CD14-positive monocyte (primary cell): ENCODE results near the gene SPTBN1. TPM values are rescaled to one million over a fixed set of nuclear protein-coding genes. Genes with fewer than 3 reads are reported as not detected.

Experiments
- DNase-seq, 3 donors: peaks; one replicate each; pipeline ENCODE4 v3.0.0-alpha.2; 2011 to 2022
- H2AFZ ChIP-seq: 2 replicates; pipeline ENCODE4 v1.6.0; 2012; ENCODE audit warnings: mild to moderate bottlenecking, low read depth, low read length, inconsistent platforms; ENCODE audit not compliant: insufficient read depth, poor library complexity, severe bottlenecking
- H3K27ac ChIP-seq, 2 donors: 1 replicate in 1 of 2; 2 replicates in 1 of 2; pipeline ENCODE4 v1.5.1; 2012 to 2013; ENCODE audit warnings: low read length in 2 of 2, control low read depth in 1 of 2, inconsistent platforms in 1 of 2, low read depth in 1 of 2, mild to moderate bottlenecking in 1 of 2
- H3K27me3 ChIP-seq, 2 donors: one replicate each; pipeline versions ENCODE4 v1.6.0 to v1.6.1; 2011 to 2013; ENCODE audit warnings: low read length in 2 of 2; ENCODE audit not compliant: control insufficient read depth in 2 of 2, insufficient read depth in 2 of 2
- H3K36me3 ChIP-seq, 2 donors: replicated peaks in 1 of 2; 1 replicate in 1 of 2; 2 replicates in 1 of 2; pipeline versions ENCODE4 v1.5.1 to v1.6.1; 2012 to 2013; ENCODE audit warnings: low read length in 2 of 2, control low read depth in 1 of 2, inconsistent platforms in 1 of 2, mild to moderate bottlenecking in 1 of 2; ENCODE audit not compliant: insufficient read depth in 2 of 2, control insufficient read depth in 1 of 2
- H3K4me1 ChIP-seq, 2 donors: 1 replicate in 1 of 2; 2 replicates in 1 of 2; pipeline versions ENCODE4 v1.5.1 to v1.6.1; 2012 to 2013; ENCODE audit warnings: low read length in 2 of 2, control low read depth in 1 of 2, inconsistent platforms in 1 of 2, mild to moderate bottlenecking in 1 of 2, moderate library complexity in 1 of 2; ENCODE audit not compliant: insufficient read depth in 2 of 2, control insufficient read depth in 1 of 2
- H3K4me2 ChIP-seq: replicated peaks from 2 replicates; pipeline ENCODE3; 2012; ENCODE audit warnings: low read length, moderate library complexity, mild to moderate bottlenecking; ENCODE audit not compliant: poor library complexity, severe bottlenecking; ENCODE audit errors: extremely low read depth
- H3K4me3 ChIP-seq, 3 experiments: fragments of 200-600 bp in 1 of 3; sonication (generic) in 1 of 3; replicated peaks in 1 of 3; 1 replicate in 2 of 3; 2 replicates in 1 of 3; pipeline ENCODE4 v1.5.1; 2011 to 2013; ENCODE audit warnings: low read length in 3 of 3, mild to moderate bottlenecking in 3 of 3, control low read depth in 2 of 3, low read depth in 2 of 3, inconsistent platforms in 1 of 3, moderate library complexity in 1 of 3
- H3K79me2 ChIP-seq: 2 replicates; pipeline ENCODE4 v1.6.0; 2012; ENCODE audit warnings: mild to moderate bottlenecking, control low read depth, inconsistent platforms, low read length, moderate library complexity; ENCODE audit not compliant: insufficient read depth
- H3K9ac ChIP-seq: 2 replicates; pipeline ENCODE4 v1.6.0; 2017; ENCODE audit warnings: low read length, mild to moderate bottlenecking; ENCODE audit not compliant: insufficient read depth, poor library complexity, severe bottlenecking
- H3K9me3 ChIP-seq, 2 donors: replicated peaks in 1 of 2; 1 replicate in 1 of 2; 2 replicates in 1 of 2; pipeline versions ENCODE4 v1.5.1 to v1.6.1; 2012 to 2013; ENCODE audit warnings: low read length in 2 of 2, control low read depth in 1 of 2; ENCODE audit not compliant: control insufficient read depth in 1 of 2, insufficient read depth in 1 of 2
- H4K20me1 ChIP-seq: 2 replicates; pipeline ENCODE4 v1.6.0; 2012; ENCODE audit warnings: mild to moderate bottlenecking, low read length, control low read depth, moderate library complexity; ENCODE audit not compliant: insufficient read depth
- H3K27ac Mint-ChIP-seq, 7 donors: one replicate each; pipeline ENCODE4 v1.8.0; 2020; ENCODE audit warnings: mild to moderate bottlenecking in 7 of 7, mixed read lengths in 7 of 7, moderate library complexity in 6 of 7, inconsistent platforms in 2 of 7
- H3K27me3 Mint-ChIP-seq, 3 donors: one replicate each; pipeline ENCODE4 v1.8.0; 2021 to 2022; ENCODE audit warnings: low read depth in 3 of 3, mild to moderate bottlenecking in 3 of 3, mixed read lengths in 3 of 3, moderate library complexity in 3 of 3, inconsistent platforms in 1 of 3
- H3K36me3 Mint-ChIP-seq, 2 donors: one replicate each; pipeline ENCODE4 v1.8.0; 2020; ENCODE audit warnings: mixed read lengths in 2 of 2, inconsistent platforms in 1 of 2, mild to moderate bottlenecking in 1 of 2
- H3K4me1 Mint-ChIP-seq: one replicate; pipeline ENCODE4 v1.8.0; 2020; ENCODE audit warnings: mild to moderate bottlenecking, mixed read lengths
- H3K4me3 Mint-ChIP-seq, 2 donors: one replicate each; pipeline ENCODE4 v1.8.0; 2020; ENCODE audit warnings: mild to moderate bottlenecking in 2 of 2, mixed read lengths in 2 of 2, moderate library complexity in 1 of 2
- H3K9me3 Mint-ChIP-seq, 7 donors: one replicate each; pipeline ENCODE4 v1.8.0; 2020 to 2022; ENCODE audit warnings: mixed read lengths in 7 of 7, mild to moderate bottlenecking in 6 of 7, moderate library complexity in 6 of 7, inconsistent platforms in 2 of 7
- CTCF ChIP-seq: fragments of 200-600 bp; IDR thresholded peaks from one replicate; pipeline ENCODE4 v1.8.0; 2022; ENCODE audit warnings: antibody characterized with exemption, mild to moderate bottlenecking
- WGBS: methylation state at CpG from one replicate; pipeline ENCODE4 v1.1.5; 2013; ENCODE audit warnings: missing lambda C conversion rate; ENCODE audit not compliant: insufficient coverage; 5-methylcytosine and 5-hydroxymethylcytosine counted together
- intact Hi-C, 2 donors: fragments of 100-400 bp; cut with micrococcal nuclease; formaldehyde crosslinking; loops; one replicate each; pipeline versions ENCODE4 v1.15.0 to v1.15.1; 2023
- polyA plus RNA-seq, 3 donors: library from polyadenylated mRNA; depleted of rRNA in 1 of 3; unstranded in 2 of 3; stranded (reverse) in 1 of 3; fragments of 300-500 nt in 2 of 3; fragments of >200 nt in 1 of 3; fragmentation: Illumina TruSeq in 2 of 3; gene quantifications; 1 replicate in 2 of 3; 2 replicates in 1 of 3; pipeline ENCODE4 v1.2.3, GENCODE V29; 2012 to 2021

The SPTBN1 gene
- polyA plus RNA-seq, 3 donors = 0.79 to 2.8 (median 1.7) TPM

- peaks cover 7% of the 10 kb centered on the region for H3K4me1 Mint-ChIP-seq
- H3K4me1 ChIP-seq = no peaks in the 10 kb centered on the region
- H3K27ac Mint-ChIP-seq = no peak overlapping the region
- no peak overlapping the region for H3K27ac ChIP-seq
- no peak for DNase-seq
- intact Hi-C loops = no loop called here
- H3K4me3 Mint-ChIP-seq = no peak overlapping the region
- no peaks in the 10 kb centered on the region for H3K27me3 ChIP-seq
- H3K79me2 ChIP-seq = no peaks in the 10 kb centered on the region
- no peak for TF ChIP-seq CTCF
- H3K4me2 ChIP-seq = no peak overlapping the region
- no peak overlapping the region for H3K9ac ChIP-seq
- H2AFZ ChIP-seq = no peak overlapping the region
- H4K20me1 ChIP-seq = no peaks in the 10 kb centered on the region
- no peaks in the 10 kb centered on the region for H3K36me3 ChIP-seq
- H3K9me3 Mint-ChIP-seq = peaks cover 7 to 13% (median 9%) of the 10 kb centered on the region in 7 donors
- 100% methylated on average over 1 of the region's 4 CpGs for WGBS
- H3K4me3 ChIP-seq = no peak overlapping the region
- H3K27me3 Mint-ChIP-seq = peaks cover 0 to 2% (median 2%) of the 10 kb centered on the region in 3 donors
- no peaks in the 10 kb centered on the region for H3K36me3 Mint-ChIP-seq
- H3K9me3 ChIP-seq = no peaks in the 10 kb centered on the region
Measured at GRCh38 chr2:54486766-54487165, 30.6 kb downstream of the SPTBN1 start.

DNA sequence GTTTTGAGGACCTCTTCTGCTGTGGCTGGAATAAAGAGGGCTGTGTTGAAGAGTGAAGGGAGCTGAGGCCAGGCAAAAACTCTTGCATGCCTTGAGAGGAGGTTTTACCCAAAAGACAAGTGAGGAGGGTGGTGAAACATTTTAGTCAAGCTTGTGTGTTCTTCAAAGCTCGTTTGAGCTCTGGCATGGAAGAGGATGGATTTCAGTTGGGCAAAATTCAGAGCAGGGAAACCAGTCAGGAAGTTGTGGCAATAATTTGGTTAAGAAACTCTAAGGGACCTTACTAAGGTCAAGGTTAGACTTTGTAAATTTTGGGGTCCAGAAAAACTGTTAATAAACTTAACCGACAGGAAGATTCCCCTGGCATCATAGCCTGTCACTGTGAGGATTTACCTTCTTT, 34.7 kb downstream of the SPTBN1 start:
- Histone ChIP-seq H3K27me3 (no peaks in the 10 kb centered on the region), H3K4me2 (no peak overlapping the region), H3K4me1 (no peaks in the 10 kb centered on the region), H3K79me2 (no peaks in the 10 kb centered on the region), H3K4me3 (no peak overlapping the region), H3K9me3 (no peaks in the 10 kb centered on the region), H3K27ac (no peak overlapping the region), H2AFZ (peak overlapping the region; percentile 35), H3K9ac (no peak overlapping the region), H3K36me3 (no peaks in the 10 kb centered on the region), H4K20me1 (no peaks in the 10 kb centered on the region)
- no peak for DNase-seq
- 8% methylated on average over 1 of the region's 2 CpGs for WGBS
- no peak overlapping the region for H3K4me3 Mint-ChIP-seq
- intact Hi-C loops = no loop called here
- H3K27ac Mint-ChIP-seq = no peak overlapping the region
- peaks cover 2 to 3% (median 2%) of the 10 kb centered on the region in 3 donors for H3K27me3 Mint-ChIP-seq
- TF ChIP-seq CTCF = no peak
- peaks cover 0 to 3% (median 1%) of the 10 kb centered on the region in 7 donors for H3K9me3 Mint-ChIP-seq
- peaks cover 7% of the 10 kb centered on the region for H3K4me1 Mint-ChIP-seq
- no peaks in the 10 kb centered on the region for H3K36me3 Mint-ChIP-seq
